Mucosa of stomach (tissue), 1 donor: ENCODE measurements around the gene APOH.

Experiments
- H3K27me3 ChIP-seq: one replicate; pipeline ENCODE4 v1.7.0; 2013; ENCODE audit warnings: mild to moderate bottlenecking, low read length; ENCODE audit not compliant: control insufficient read depth, insufficient read depth
- H3K36me3 ChIP-seq: one replicate; pipeline ENCODE4 v1.7.0; 2013; ENCODE audit warnings: low read length; ENCODE audit not compliant: control insufficient read depth, insufficient read depth
- H3K4me1 ChIP-seq: one replicate; pipeline ENCODE4 v1.7.0; 2013; ENCODE audit warnings: mild to moderate bottlenecking, low read length; ENCODE audit not compliant: control insufficient read depth, insufficient read depth
- H3K4me3 ChIP-seq: one replicate; pipeline ENCODE4 v1.7.0; 2013; ENCODE audit warnings: low read length
- H3K9ac ChIP-seq: one replicate; pipeline ENCODE4 v1.7.0; 2013; ENCODE audit warnings: mild to moderate bottlenecking, low read length, moderate library complexity
- H3K9me3 ChIP-seq: one replicate; pipeline ENCODE4 v1.7.0; 2013; ENCODE audit warnings: mild to moderate bottlenecking, low read length, moderate library complexity; ENCODE audit not compliant: control insufficient read depth
- donor health status: Pancreatic carcinoma.

The APOH gene

GRCh38 chr17:66233023-66233753, 4.0 kb upstream of the APOH start:
- no peaks in the 10 kb centered on the region for H3K27me3 ChIP-seq
- H3K36me3 ChIP-seq, result no peaks in the 10 kb centered on the region
- no peak overlapping the region for H3K9ac ChIP-seq
- H3K9me3 ChIP-seq, result no peaks in the 10 kb centered on the region
- H3K4me1 ChIP-seq, result no peaks in the 10 kb centered on the region
- no peak overlapping the region for H3K4me3 ChIP-seq

DNA sequence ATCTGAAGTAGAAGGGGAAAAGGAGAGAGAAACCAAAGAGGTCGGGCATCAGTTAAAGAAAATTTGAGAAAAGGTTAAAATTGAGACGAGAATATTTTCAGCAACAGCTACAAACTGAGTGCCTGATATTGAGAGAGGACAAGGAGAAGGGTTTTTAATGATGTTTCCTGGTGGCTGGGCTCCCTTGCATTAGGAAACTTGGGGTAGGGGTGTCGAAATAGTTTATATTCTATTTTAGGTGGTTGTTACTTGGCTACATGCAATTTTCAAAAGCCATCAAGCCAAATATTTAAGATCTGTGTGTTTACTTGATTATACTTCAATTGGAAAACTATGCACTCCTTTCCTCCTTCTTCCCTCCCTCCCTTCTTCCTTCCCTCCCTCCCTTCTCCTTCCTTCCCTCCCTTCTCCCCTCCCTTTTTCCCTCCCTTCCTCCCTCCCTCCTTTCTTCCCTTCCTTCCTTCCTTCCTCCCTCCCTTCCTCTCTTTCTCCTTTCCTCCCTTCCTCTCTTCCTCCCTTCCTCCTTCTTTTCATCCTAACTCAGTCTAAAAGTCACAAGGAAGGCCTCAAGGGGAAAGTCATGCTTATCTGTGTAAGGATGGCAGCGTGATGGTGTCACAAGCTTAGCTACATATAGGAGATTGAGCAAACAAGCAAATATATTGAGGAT, 1.8 kb upstream of the APOH start:
- no peaks in the 10 kb centered on the region for H3K9me3 ChIP-seq
- no peak overlapping the region for H3K9ac ChIP-seq
- H3K4me1 ChIP-seq, result no peaks in the 10 kb centered on the region
- H3K36me3 ChIP-seq, result no peaks in the 10 kb centered on the region
- no peaks in the 10 kb centered on the region for H3K27me3 ChIP-seq
- H3K4me3 ChIP-seq, result no peak overlapping the region

- Histone ChIP-seq H3K4me3 (no peak overlapping the region), H3K36me3 (no peaks in the 10 kb centered on the region)
Measured at GRCh38 chr17:66229783-66230538, 746 bp upstream of the APOH start.

GRCh38 chr17:66227212-66228045, 1.8 kb downstream of the APOH start:
- H3K9ac ChIP-seq, result no peak overlapping the region

More at GRCh38 chr17:66229783-66230538, 746 bp upstream of the APOH start:
- H3K9ac ChIP-seq, result no peak overlapping the region
- no peaks in the 10 kb centered on the region for H3K9me3 ChIP-seq
- H3K27me3 ChIP-seq, result no peaks in the 10 kb centered on the region
- H3K4me1 ChIP-seq, result no peaks in the 10 kb centered on the region

GRCh38 chr17:66222798-66223350, 6.3 kb downstream of the APOH start:
- H3K9me3 ChIP-seq, result no peaks in the 10 kb centered on the region
- H3K9ac ChIP-seq, result no peak overlapping the region
- H3K4me3 ChIP-seq, result no peak overlapping the region
- no peaks in the 10 kb centered on the region for H3K27me3 ChIP-seq
- H3K4me1 ChIP-seq, result no peaks in the 10 kb centered on the region
- H3K36me3 ChIP-seq, result no peaks in the 10 kb centered on the region

More at GRCh38 chr17:66227212-66228045, 1.8 kb downstream of the APOH start:
- H3K9me3 ChIP-seq, result no peaks in the 10 kb centered on the region
- H3K36me3 ChIP-seq, result no peaks in the 10 kb centered on the region
- H3K4me3 ChIP-seq, result no peak overlapping the region
- H3K27me3 ChIP-seq, result no peaks in the 10 kb centered on the region
- no peaks in the 10 kb centered on the region for H3K4me1 ChIP-seq

GRCh38 chr17:66221755-66222530, 7.3 kb downstream of the APOH start:
- Histone ChIP-seq H3K9ac (no peak overlapping the region), H3K4me3 (no peak overlapping the region), H3K27me3 (no peaks in the 10 kb centered on the region), H3K4me1 (no peaks in the 10 kb centered on the region), H3K36me3 (no peaks in the 10 kb centered on the region), H3K9me3 (no peaks in the 10 kb centered on the region)

DNA sequence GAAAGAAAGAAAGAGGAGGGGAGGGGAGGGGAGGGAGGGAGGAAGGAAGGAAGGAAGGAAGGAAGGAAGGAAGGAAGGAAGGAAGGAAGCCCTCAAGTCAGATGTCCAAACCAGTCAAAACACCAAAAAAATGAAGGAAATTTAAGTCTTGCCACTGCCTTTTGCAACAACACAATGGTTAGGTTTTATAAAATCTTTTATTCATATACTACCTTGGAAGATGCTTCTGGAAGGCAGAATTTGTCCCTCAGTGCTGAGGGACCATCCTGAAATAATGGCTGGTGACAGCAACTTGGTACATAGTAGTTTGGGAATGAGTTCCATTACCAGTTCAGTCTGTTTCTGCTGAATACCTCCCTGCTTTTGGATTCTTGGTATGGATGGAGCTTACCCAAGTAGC, 7.9 kb downstream of the APOH start:
- Histone ChIP-seq H3K9me3 (no peaks in the 10 kb centered on the region), H3K4me1 (no peaks in the 10 kb centered on the region), H3K9ac (no peak overlapping the region), H3K27me3 (no peaks in the 10 kb centered on the region), H3K4me3 (no peak overlapping the region), H3K36me3 (no peaks in the 10 kb centered on the region)

DNA sequence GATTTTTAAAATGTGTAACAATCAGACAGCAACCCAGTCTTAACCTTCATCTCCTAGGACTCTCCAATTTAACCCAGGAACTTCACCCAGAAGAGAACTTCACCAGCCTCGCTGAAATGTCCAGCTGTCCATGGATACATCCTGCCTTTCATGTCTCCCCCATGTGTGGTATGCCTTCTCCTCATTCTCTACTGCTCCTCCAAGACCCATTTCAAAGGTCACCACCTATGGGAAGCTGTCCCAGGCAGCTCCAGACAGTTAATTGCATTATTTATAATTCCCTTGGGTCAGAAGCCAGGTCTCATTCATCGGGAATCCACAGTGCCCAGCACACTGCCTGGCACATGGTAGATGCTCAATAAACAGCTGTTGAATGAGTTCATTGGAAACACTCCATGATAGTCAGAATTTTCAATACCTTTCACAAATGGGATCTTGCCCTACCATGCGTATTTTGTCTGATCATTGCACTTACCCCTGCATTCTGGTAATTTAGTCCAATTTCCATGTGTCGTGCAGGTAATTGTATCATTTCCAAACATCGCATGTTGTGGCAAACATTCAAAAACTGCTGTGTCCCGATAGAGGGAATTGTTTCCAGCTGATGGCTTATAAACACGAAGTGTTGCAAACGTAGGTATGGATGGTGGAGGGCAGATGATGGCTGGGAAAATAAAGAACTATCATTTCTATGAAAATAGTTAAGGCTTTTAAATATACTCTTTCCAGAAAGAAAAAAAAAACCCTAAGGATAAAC, 9.0 kb downstream of the APOH start:
- Histone ChIP-seq H3K4me3 (no peak overlapping the region), H3K36me3 (no peaks in the 10 kb centered on the region)

DNA sequence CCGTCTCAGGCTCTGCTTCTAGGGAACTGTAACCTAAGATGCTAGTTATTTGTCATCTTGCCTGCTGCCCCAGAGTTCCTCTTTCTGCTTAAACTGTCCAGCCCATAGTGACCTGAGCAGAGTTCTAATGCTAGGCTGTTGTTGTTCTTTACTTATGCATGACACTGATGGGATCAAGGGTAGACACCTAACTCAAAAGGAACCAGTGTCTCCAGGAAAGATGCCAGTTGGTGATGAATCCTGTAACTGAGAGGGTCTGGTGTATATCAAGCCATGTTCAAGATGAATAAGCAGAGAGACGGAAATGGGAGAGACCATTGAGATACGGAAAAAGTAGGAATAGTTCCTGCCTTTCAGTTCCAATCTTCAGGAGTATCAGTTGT, 13.7 kb downstream of the APOH start:
- H3K9me3 ChIP-seq, result no peaks in the 10 kb centered on the region
- no peak overlapping the region for H3K9ac ChIP-seq
- no peaks in the 10 kb centered on the region for H3K4me1 ChIP-seq
- H3K27me3 ChIP-seq, result no peaks in the 10 kb centered on the region
- H3K36me3 ChIP-seq, result no peaks in the 10 kb centered on the region
- no peak overlapping the region for H3K4me3 ChIP-seq

More for the DNA sequence above, 9.0 kb downstream of the APOH start:
- H3K9me3 ChIP-seq, result no peaks in the 10 kb centered on the region
- H3K4me1 ChIP-seq, result no peaks in the 10 kb centered on the region
- H3K9ac ChIP-seq, result no peak overlapping the region
- no peaks in the 10 kb centered on the region for H3K27me3 ChIP-seq

GRCh38 chr17:66214884-66215528, 14.2 kb downstream of the APOH start:
- H3K9ac ChIP-seq, result no peak overlapping the region
- no peaks in the 10 kb centered on the region for H3K9me3 ChIP-seq
- no peak overlapping the region for H3K4me3 ChIP-seq
- H3K36me3 ChIP-seq, result no peaks in the 10 kb centered on the region
- no peaks in the 10 kb centered on the region for H3K4me1 ChIP-seq
- no peaks in the 10 kb centered on the region for H3K27me3 ChIP-seq
